ENCODE measurements around the gene C10orf105.

Gene C10orf105

GRCh38 chr10:71723311-71723710, 3.7 kb upstream of the C10orf105 start:
- peaks cover 24 to 38% of the 10 kb centered on the region in 2 donors for H3K4me1 Mint-ChIP-seq
- H3K36me3 Mint-ChIP-seq = no peaks in the 10 kb centered on the region
- no peak for ATAC-seq (replicated peaks)
- H3K27ac Mint-ChIP-seq = no peak overlapping the region
- no peak for DNase-seq
- no peaks in the 10 kb centered on the region for H3K9me3 Mint-ChIP-seq
- H3K4me3 Mint-ChIP-seq = no peak overlapping the region
- H3K27me3 Mint-ChIP-seq = peaks cover 6 to 22% of the 10 kb centered on the region in 2 donors

DNA sequence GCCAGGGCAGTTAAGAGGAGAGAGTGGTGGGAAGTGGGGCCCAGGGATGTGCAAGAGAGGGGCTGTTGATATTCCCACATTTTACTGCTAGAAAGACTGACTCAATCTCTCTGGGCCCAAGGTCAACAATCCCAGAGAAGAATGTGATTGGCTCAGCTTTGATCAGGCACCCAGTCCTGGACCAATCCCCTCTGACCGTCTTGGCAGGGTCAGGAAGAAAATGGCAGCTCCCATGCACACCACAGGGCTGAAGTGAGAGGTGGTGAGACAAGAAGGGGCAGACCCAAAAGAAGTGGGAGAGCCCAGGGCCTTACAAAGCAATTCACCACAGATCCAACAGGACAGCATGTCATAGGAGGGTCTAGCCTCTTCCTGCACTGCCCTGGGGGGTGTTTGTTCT, 3.3 kb upstream of the C10orf105 start:
- no peak for DNase-seq
- H3K9me3 Mint-ChIP-seq = no peaks in the 10 kb centered on the region
- peaks cover 6 to 22% of the 10 kb centered on the region in 2 donors for H3K27me3 Mint-ChIP-seq
- no peaks in the 10 kb centered on the region for H3K36me3 Mint-ChIP-seq
- H3K4me3 Mint-ChIP-seq = no peak overlapping the region
- ATAC-seq (replicated peaks) = no peak
- H3K4me1 Mint-ChIP-seq = peaks cover 22 to 33% of the 10 kb centered on the region in 2 donors
- no peak overlapping the region for H3K27ac Mint-ChIP-seq

DNA sequence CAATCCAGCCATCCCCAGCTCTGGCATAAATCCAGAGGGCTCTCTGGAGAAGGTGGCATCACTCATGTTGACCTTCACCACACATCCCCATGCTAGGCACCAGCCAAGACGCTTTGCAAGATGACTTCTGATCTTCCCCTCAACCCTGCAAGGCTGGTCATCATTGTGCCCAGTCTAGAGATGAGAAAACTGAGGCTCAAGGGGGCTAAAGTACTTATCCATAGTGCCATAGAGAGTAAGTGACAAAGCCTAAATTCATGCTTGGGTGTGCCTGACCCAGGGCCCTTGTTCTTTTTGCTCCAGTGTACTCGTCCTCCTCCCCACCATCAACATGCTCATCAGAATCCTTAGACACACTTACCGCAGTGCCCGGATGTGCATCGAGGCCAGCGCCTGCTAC, 1.7 kb upstream of the C10orf105 start:
- Mint-ChIP-seq H3K9me3 (no peaks in the 10 kb centered on the region), H3K4me1 (peaks cover 7 to 18% of the 10 kb centered on the region in 2 donors), H3K36me3 (no peaks in the 10 kb centered on the region), H3K27ac (no peak overlapping the region), H3K4me3 (no peak overlapping the region), H3K27me3 (peaks cover 6 to 22% of the 10 kb centered on the region in 2 donors)
- DNase-seq (no peak), ATAC-seq (replicated peaks) (no peak)

DNA sequence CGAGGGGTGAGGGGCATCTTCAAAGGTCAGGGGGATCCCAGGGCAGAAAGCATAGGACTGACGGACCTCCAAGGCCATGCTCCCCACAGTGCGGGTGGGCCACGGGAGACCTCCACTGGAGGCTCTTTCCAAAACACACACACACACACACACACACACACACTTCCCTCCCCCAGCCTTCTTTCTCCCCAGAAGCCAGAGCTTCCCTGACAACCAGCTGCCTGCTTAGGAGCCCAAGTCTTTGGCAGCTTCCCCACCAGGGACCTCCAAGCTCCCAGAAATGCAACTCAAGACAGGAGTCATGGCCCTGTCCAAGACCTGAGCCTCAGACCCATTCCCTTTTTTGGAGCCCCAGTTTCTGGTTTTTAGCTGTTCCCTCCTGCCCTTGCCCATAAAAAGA, 710 bp upstream of the C10orf105 start:
- H3K27me3 Mint-ChIP-seq = peaks cover 6 to 22% of the 10 kb centered on the region in 2 donors
- H3K4me3 Mint-ChIP-seq = no peak overlapping the region
- DNase-seq (no peak), ATAC-seq (replicated peaks) (no peak)
- H3K36me3 Mint-ChIP-seq = no peaks in the 10 kb centered on the region
- peaks cover 6 to 19% of the 10 kb centered on the region in 2 donors for H3K4me1 Mint-ChIP-seq
- H3K9me3 Mint-ChIP-seq = no peaks in the 10 kb centered on the region
- peak overlapping the region; percentile 65 for H3K27ac Mint-ChIP-seq

DNA sequence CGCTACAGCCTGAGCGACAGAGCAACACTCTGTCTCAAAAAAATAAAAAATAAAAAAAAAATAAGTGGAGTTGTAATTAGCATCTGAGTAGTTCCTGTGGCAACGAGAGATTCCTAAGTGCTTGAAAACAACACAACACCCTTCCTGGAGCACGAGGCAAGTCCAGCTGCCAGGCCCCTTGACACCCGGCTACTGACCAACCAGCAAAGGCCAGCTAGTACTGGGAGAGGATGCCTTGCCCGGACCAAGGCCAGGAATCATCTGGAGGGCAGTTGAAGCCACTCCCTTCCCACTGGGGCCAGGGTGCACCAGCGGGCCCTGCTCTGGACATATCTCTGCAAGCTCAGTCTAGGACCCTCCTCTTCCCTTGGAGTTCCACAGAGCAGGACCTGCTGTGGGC, 536 bp downstream of the C10orf105 start:
- Mint-ChIP-seq H3K27me3 (peaks cover 6 to 22% of the 10 kb centered on the region in 2 donors), H3K9me3 (no peaks in the 10 kb centered on the region), H3K27ac (no peak overlapping the region), H3K4me1 (peaks cover 15 to 19% of the 10 kb centered on the region in 2 donors), H3K4me3 (no peak overlapping the region), H3K36me3 (no peaks in the 10 kb centered on the region)
- ATAC-seq (replicated peaks) (no peak), DNase-seq (no peak)

DNA sequence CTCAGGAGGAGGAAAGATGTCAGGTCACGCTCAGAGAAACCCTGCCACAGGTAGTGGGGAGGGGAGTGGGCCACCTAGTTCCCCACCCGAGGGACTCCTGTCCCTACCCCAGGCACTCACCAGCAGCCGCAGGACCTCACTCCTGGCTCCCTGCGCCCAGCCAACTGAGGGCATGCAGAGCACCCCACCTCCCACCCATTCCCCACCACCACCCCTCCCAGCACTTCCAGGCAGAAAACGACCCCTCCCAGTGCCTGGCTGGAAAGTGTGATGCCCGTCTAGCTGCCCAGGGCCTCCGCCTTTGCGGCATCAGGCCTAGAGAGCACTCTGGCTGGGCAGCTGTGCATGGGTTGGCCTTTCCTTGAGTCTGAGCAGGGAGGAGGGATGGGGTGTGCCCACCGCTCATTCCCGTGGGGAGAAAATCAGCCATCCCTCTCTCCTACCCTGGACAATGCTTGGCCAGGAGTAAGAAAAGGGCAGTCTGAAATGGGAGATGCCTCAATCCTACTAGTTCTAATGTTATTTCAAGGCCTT, 1.3 kb downstream of the C10orf105 start:
- Mint-ChIP-seq H3K27me3 (peaks cover 6 to 22% of the 10 kb centered on the region in 2 donors), H3K36me3 (no peaks in the 10 kb centered on the region), H3K9me3 (no peaks in the 10 kb centered on the region), H3K4me3 (no peak overlapping the region), H3K27ac (no peak overlapping the region), H3K4me1 (peaks cover 23 to 27% of the 10 kb centered on the region in 2 donors)
- DNase-seq = no peak
- ATAC-seq (replicated peaks) = no peak

GRCh38 chr10:71717551-71717951, 2.0 kb downstream of the C10orf105 start:
- DNase-seq = no peak
- H3K27ac Mint-ChIP-seq = no peak overlapping the region
- H3K27me3 Mint-ChIP-seq = peaks cover 6 to 19% of the 10 kb centered on the region in 2 donors
- ATAC-seq (replicated peaks) = no peak
- no peaks in the 10 kb centered on the region for H3K36me3 Mint-ChIP-seq
- no peak overlapping the region for H3K4me3 Mint-ChIP-seq
- H3K4me1 Mint-ChIP-seq = peaks cover 28 to 34% of the 10 kb centered on the region in 2 donors
- H3K9me3 Mint-ChIP-seq = no peaks in the 10 kb centered on the region

DNA sequence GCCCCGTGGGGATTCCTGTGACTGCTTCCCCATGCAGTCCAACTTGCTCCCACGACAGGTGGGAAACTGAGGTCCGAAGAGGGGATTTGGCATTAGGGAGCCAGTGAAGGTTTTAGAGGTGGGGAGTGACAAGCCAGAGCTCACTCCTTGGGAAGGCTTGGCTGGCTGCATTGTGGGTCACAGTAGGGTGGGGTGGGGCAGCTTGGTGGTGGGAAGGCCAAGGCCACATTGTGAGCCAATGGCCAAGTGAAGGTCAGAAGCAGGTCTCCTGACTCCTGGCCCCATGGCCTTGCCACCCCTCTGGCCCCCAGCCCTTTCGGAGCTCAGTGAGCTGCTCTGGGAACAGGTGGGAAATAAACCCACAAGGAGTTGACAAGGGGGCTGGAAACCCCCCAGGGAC, 2.5 kb downstream of the C10orf105 start:
- ATAC-seq (replicated peaks) (no peak), DNase-seq (no peak)
- H3K27me3 Mint-ChIP-seq = peaks cover 6 to 14% of the 10 kb centered on the region in 2 donors
- no peak overlapping the region for H3K27ac Mint-ChIP-seq
- peaks cover 29 to 38% of the 10 kb centered on the region in 2 donors for H3K4me1 Mint-ChIP-seq
- H3K4me3 Mint-ChIP-seq = no peak overlapping the region
- no peaks in the 10 kb centered on the region for H3K36me3 Mint-ChIP-seq
- H3K9me3 Mint-ChIP-seq = no peaks in the 10 kb centered on the region

DNA sequence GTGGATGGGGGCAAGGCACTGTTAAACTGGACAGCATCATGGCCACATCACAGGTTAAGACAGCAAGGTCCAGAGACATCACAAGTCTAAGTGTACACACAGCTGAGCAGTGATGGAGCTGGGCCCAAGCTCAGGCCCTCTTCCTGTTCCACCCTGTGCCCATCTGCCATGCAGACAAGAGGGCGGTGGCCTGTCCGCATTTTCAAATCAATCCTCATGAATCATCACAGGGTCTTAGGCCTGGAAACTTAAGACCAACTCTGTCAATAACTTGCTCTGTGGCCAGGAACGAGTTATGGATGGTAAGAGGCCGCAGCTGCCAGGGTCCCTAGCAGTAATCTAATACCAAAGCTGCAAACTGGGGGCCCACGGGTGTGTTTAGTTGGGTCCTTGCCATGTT, 3.2 kb downstream of the C10orf105 start:
- peaks cover 0 to 8% of the 10 kb centered on the region in 2 donors for H3K27me3 Mint-ChIP-seq
- ATAC-seq (replicated peaks) (no peak), DNase-seq (no peak)
- H3K9me3 Mint-ChIP-seq = no peaks in the 10 kb centered on the region
- peaks cover 29 to 38% of the 10 kb centered on the region in 2 donors for H3K4me1 Mint-ChIP-seq
- no peaks in the 10 kb centered on the region for H3K36me3 Mint-ChIP-seq
- H3K4me3 Mint-ChIP-seq = no peak overlapping the region
- no peak overlapping the region for H3K27ac Mint-ChIP-seq

DNA sequence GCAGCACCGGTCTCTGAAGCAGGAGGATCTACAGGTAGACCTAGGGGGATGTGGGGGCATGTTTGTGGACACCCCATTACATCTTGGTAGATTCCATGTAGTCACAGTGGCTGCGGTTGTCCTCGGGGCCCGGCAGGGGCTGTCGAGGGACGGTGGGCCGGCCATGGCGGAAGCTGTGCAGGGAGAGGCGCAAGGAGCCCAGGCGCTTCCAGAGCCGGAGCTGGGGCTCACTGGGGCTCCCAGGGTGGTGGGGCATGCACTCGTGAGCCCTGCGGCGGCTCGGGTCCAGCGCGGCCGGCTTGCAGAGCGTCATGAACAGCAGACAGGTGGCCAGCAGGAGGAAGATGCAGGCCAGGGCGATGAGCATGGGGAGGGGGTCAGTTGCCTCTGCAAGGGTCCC, 3.7 kb downstream of the C10orf105 start:
- H3K4me1 Mint-ChIP-seq = peaks cover 29 to 38% of the 10 kb centered on the region in 2 donors
- H3K27ac Mint-ChIP-seq = peak overlapping the region; percentile 5
- peaks cover 0 to 2% of the 10 kb centered on the region in 2 donors for H3K27me3 Mint-ChIP-seq
- DNase-seq (no peak), ATAC-seq (replicated peaks) (no peak)
- H3K4me3 Mint-ChIP-seq = no peak overlapping the region
- H3K36me3 Mint-ChIP-seq = no peaks in the 10 kb centered on the region
- H3K9me3 Mint-ChIP-seq = no peaks in the 10 kb centered on the region

GRCh38 chr10:71715026-71715425, 4.6 kb downstream of the C10orf105 start:
- DNase-seq (no peak), ATAC-seq (replicated peaks) (no peak)
- no peaks in the 10 kb centered on the region for H3K9me3 Mint-ChIP-seq
- peaks cover 29 to 43% of the 10 kb centered on the region in 2 donors for H3K4me1 Mint-ChIP-seq
- no peak overlapping the region for H3K27ac Mint-ChIP-seq
- no peak overlapping the region for H3K4me3 Mint-ChIP-seq
- H3K36me3 Mint-ChIP-seq = no peaks in the 10 kb centered on the region
- no peaks in the 10 kb centered on the region for H3K27me3 Mint-ChIP-seq

- H3K36me3 Mint-ChIP-seq = no peaks in the 10 kb centered on the region
- H3K27ac Mint-ChIP-seq = peak overlapping the region; percentile 75
- H3K9me3 Mint-ChIP-seq = no peaks in the 10 kb centered on the region
- no peak overlapping the region for H3K4me3 Mint-ChIP-seq
- peaks cover 30 to 47% of the 10 kb centered on the region in 2 donors for H3K4me1 Mint-ChIP-seq
- no peak for DNase-seq
- no peaks in the 10 kb centered on the region for H3K27me3 Mint-ChIP-seq
- no peak for ATAC-seq (replicated peaks)
Measured at GRCh38 chr10:71714592-71714991, 5.0 kb downstream of the C10orf105 start.

DNA sequence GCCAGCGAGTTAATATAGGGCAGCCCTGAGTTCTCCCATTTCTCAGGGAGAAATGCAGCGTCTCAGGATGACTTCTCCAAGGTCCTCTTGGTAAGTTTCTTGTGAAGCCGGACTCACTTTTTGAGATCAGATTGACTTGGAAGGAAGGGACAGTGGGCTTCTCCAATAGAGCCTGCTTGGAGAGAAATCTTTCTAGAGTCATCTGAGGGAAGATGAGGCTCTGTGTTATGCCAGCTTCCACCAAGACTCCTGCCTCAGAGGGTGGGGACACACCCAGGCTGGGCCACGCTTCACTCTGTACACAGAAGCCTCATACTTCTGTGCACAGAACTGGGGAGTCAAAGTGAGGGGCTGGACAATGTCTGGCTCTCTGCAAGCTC, 5.6 kb downstream of the C10orf105 start:
- DNase-seq (no peak), ATAC-seq (replicated peaks) (no peak)
- Mint-ChIP-seq H3K4me3 (peak overlapping the region; percentile 14 to 21), H3K4me1 (peaks cover 34 to 53% of the 10 kb centered on the region in 2 donors), H3K27ac (peak overlapping the region; percentile 75), H3K27me3 (no peaks in the 10 kb centered on the region), H3K9me3 (no peaks in the 10 kb centered on the region), H3K36me3 (no peaks in the 10 kb centered on the region)

GRCh38 chr10:71713135-71714030, 6.2 kb downstream of the C10orf105 start:
- Mint-ChIP-seq H3K4me3 (peak overlapping the region in 1 of 2 donors; percentile 14), H3K9me3 (no peaks in the 10 kb centered on the region), H3K27ac (peak overlapping the region; percentile 75), H3K4me1 (peaks cover 35 to 55% of the 10 kb centered on the region in 2 donors), H3K36me3 (no peaks in the 10 kb centered on the region), H3K27me3 (no peaks in the 10 kb centered on the region)
- ATAC-seq (replicated peaks) (peak; percentile 28 to 54), DNase-seq (no peak)

DNA sequence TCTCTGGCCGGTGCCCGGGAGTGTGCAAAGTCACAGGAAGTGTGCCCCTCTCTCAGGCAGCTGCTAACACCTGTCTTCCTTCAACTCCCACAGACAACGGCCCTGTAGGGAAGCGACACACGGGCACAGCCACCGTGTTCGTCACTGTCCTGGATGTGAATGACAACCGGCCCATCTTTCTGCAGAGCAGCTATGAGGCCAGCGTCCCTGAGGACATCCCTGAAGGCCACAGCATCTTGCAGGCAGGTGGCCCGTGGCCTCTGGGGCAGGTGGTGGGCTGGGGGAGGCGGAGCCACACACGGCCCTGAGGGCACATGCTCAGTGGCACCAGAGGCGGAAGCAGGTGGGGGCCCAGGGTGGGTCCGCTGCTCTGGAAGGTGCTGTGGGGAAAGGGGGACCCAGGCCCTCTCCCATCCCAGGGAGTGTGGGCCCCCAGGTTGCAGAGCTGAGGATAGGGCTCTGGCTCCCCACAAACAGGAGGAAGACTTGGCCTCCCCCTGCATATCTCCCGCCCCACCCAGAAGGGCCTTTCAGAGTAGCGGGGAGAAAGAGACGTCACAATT, 6.9 kb downstream of the C10orf105 start:
- Mint-ChIP-seq H3K27ac (peak overlapping the region; percentile 47), H3K9me3 (no peaks in the 10 kb centered on the region)
- no peak for ATAC-seq (replicated peaks)

More for the DNA sequence above, 6.9 kb downstream of the C10orf105 start:
- peaks cover 40 to 63% of the 10 kb centered on the region in 2 donors for H3K4me1 Mint-ChIP-seq
- DNase-seq = no peak
- no peaks in the 10 kb centered on the region for H3K27me3 Mint-ChIP-seq
- no peak overlapping the region for H3K4me3 Mint-ChIP-seq
- H3K36me3 Mint-ChIP-seq = no peaks in the 10 kb centered on the region

Measured in stimulated activated naive B cell treated with anti-CD40 and anti-IgM and Interleukin-4, amounts not matched to agents 10 μg/mL and 1 μg/mL and 100 μg/mL, for 72 hours (primary cell).